Spinal cord (tissue), 10 donors: ENCODE measurements around the gene SOX21. TPM values are rescaled to one million over a fixed set of nuclear protein-coding genes. Genes with fewer than 3 reads are reported as not detected.
A peak's percentile ranks its signal among the peaks of the same experiment; 100 is the strongest.
"Not testable (repeated sequence)": the region's sequence is repeated elsewhere in the genome, so short reads cannot be mapped to it uniquely, and the experiment has no call there.

Source experiments
- DNase-seq, 6 donors: peaks; one replicate each; pipeline versions ENCODE4 v3.0.0 to v3.0.0-alpha.2; 2013 to 2015; ENCODE audit warnings: low spot score in 6 of 6, low read depth in 4 of 6
- H3K27ac ChIP-seq: one replicate; pipeline ENCODE4 v1.5.1; 2013; ENCODE audit warnings: low read depth, low read length, control low read depth
- H3K27me3 ChIP-seq: one replicate; pipeline ENCODE4 v1.6.1; 2013; ENCODE audit warnings: low read length; ENCODE audit not compliant: control insufficient read depth, insufficient read depth
- H3K36me3 ChIP-seq: one replicate; pipeline ENCODE4 v1.6.1; 2013; ENCODE audit warnings: low read length; ENCODE audit not compliant: control insufficient read depth, insufficient read depth
- H3K4me1 ChIP-seq: one replicate; pipeline ENCODE4 v1.6.1; 2013; ENCODE audit warnings: low read length; ENCODE audit not compliant: control insufficient read depth, insufficient read depth
- H3K4me3 ChIP-seq: one replicate; pipeline ENCODE4 v1.5.1; 2013; ENCODE audit warnings: low read depth, low read length, control low read depth
- H3K9me3 ChIP-seq: one replicate; pipeline ENCODE4 v1.6.1; 2013; ENCODE audit warnings: low read length; ENCODE audit not compliant: control insufficient read depth, insufficient read depth
- WGBS: methylation state at CpG from one replicate; pipeline ENCODE4 v1.1.5; 2013; ENCODE audit warnings: missing lambda C conversion rate; ENCODE audit not compliant: insufficient coverage; 5-methylcytosine and 5-hydroxymethylcytosine counted together
- long read RNA-seq, 4 donors: transcript quantifications; one replicate each; lab custom pipeline, GENCODE V29; 2026
- polyA plus RNA-seq, 2 donors: library from polyadenylated mRNA; unstranded; fragments of 120-200 nt; gene quantifications; one replicate each; pipeline ENCODE4 v1.2.1, GENCODE V29; 2013; ENCODE audit not compliant: insufficient read length in 2 of 2
- total RNA-seq, 2 donors: library from RNA; depleted of rRNA in 1 of 2; stranded (reverse); fragments of 120-200 nt in 1 of 2; fragments of >200 nt in 1 of 2; gene quantifications; one replicate each; pipeline versions ENCODE4 v1.2.3 to v1.2.4, GENCODE V29; 2013 to 2014
- donor health status: healthy.

SOX21 gene
- total RNA-seq (1 to 10 TPM; 2.3 to 4.3 TPM), polyA plus RNA-seq (10 to 100 TPM; 18.0 to 26.5 TPM)
- long read RNA-seq, donor 1, transcript SOX21-201 (1 exons, 2,778 nt): major isoform, 11 of 11 reads
- long read RNA-seq, donor 1, partial matches to known transcripts: 0 of 11 reads
- long read RNA-seq, donor 1, other reads (novel, unspliced or antisense): 0 of 11 reads
- long read RNA-seq, donor 2, transcript SOX21-201 (1 exons, 2,778 nt): major isoform, 16 of 16 reads
- long read RNA-seq, donor 2, partial matches to known transcripts: 0 of 16 reads
- long read RNA-seq, donor 2, other reads (novel, unspliced or antisense): 0 of 16 reads
- long read RNA-seq, donor 3, transcript SOX21-201 (1 exons, 2,778 nt): major isoform, 10 of 10 reads
- long read RNA-seq, donor 3, partial matches to known transcripts: 0 of 10 reads
- long read RNA-seq, donor 3, other reads (novel, unspliced or antisense): 0 of 10 reads
- long read RNA-seq, donor 4, partial matches to known transcripts: 0 of 1 reads
- long read RNA-seq, donor 4, other reads (novel, unspliced or antisense): 0 of 1 reads

GRCh38 chr13:94712287-94712811 lies at the start of gene SOX21:
Gene SOX21, minus strand, starts transcription at chr13:94712545. Its CDS starts 496 bp downstream, at chr13:94712049.
- peak within 1 kb of the TSS; percentile 80 for H3K27ac ChIP-seq
- peak in 2 of 6 donors; percentile 79 to 81 for DNase-seq

DNA sequence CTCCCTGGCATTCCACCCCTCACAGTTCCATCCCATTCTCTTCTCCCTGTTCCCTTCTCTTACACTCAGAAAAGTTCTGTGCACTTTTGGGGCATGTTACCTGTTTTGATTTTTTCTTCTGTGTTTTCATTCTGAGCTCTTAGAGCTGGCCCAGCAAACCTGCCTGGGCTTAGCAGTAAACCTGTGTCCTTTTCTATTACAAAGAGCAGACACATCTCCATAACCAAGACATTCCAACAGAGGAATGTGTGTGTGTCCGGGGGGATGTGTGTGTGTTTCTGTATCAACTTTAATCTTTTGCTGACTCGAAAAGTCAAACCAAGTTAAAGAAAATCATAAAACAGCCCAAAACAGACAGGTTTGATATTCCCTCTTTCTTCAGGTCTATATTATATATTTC lies 49.1 kb upstream of the SOX21 start:
- no peaks in the 10 kb centered on the region for H3K9me3 ChIP-seq
- H3K4me3 ChIP-seq: no peak overlapping the region
- no CpG with 5 or more reads among the region's 2 CpGs for WGBS
- no peak for DNase-seq
- H3K36me3 ChIP-seq: no peaks in the 10 kb centered on the region
- H3K27me3 ChIP-seq: no peaks in the 10 kb centered on the region
- no peaks in the 10 kb centered on the region for H3K4me1 ChIP-seq
- no peak overlapping the region for H3K27ac ChIP-seq

More at GRCh38 chr13:94712287-94712811, at the start of gene SOX21:
- Histone ChIP-seq H3K27me3 (peaks cover 67% of the 10 kb centered on the region), H3K4me3 (peak within 1 kb of the TSS; percentile 62), H3K36me3 (no peaks in the 10 kb centered on the region), H3K4me1 (peaks cover 31% of the 10 kb centered on the region), H3K9me3 (no peaks in the 10 kb centered on the region)
- WGBS: under 1% methylated on average over 30 of the region's 38 CpGs

DNA sequence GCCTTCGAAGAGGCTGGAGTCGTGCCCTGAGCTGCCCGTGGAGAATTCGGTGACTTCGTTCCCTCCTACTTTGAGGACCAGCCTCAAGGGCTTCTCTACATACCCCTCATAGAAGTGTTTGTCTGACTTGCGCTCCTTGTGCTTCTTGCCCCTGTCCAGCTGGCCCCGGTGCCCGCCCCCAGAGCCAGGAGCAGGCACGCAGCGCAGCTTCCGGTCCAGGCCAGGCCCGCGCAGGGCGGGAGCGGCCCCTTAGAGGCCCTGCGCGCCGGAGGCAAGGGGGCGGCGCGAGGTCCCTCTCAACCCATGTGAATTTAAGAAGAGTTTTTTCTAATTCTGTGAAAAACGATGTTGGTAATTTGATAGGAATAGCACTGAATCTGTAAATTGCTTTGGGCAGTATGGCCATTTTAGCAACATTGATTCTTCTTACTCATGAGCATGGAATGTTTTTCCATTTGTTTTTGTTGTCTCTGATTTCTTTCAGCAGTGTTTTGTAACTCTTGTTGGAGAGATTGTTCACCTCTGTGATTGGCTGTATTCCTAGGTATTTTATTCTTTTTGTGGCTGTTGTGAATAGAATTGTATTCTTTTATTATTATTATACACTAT lies 46.9 kb upstream of the SOX21 start:
- no peak for DNase-seq
- H3K4me3 ChIP-seq: no peak overlapping the region
- no peaks in the 10 kb centered on the region for H3K9me3 ChIP-seq
- H3K36me3 ChIP-seq: no peaks in the 10 kb centered on the region
- no peak overlapping the region for H3K27ac ChIP-seq
- H3K27me3 ChIP-seq: no peaks in the 10 kb centered on the region
- H3K4me1 ChIP-seq: no peaks in the 10 kb centered on the region
- WGBS: 97% methylated on average over 19 of the region's 22 CpGs

DNA sequence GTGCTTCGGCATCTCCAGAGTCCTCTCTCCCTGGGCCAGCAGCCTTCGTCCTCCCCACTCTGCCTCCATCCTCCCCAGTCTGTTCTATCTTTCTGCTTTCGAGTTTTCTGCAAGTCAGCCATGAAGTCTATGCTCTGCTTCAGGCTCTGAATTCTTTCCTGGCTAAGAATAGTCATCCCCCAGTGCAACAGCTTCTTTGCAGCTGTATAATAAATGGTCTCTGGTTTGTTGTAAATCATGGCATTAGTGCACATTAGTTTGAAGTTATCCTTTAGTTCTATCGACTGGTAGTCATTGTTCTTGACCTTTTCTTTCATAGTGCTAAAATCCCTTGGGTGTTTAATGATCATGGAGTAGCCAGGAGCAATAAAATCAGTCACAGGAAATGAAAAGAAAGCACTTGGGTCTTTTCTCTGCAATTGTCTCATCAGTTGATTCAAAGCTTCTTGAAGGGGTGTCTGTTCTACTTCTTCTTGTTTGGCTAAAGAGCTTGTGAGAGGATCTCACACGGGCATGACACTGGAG lies 46.2 kb upstream of the SOX21 start:
- H3K27me3 ChIP-seq: no peaks in the 10 kb centered on the region
- H3K4me3 ChIP-seq: no peak overlapping the region
- whole genome bisulfite sequencing: 58% methylated on average over 5 of the region's 5 CpGs
- no peak overlapping the region for H3K27ac ChIP-seq
- no peaks in the 10 kb centered on the region for H3K36me3 ChIP-seq
- DNase-seq: no peak
- no peaks in the 10 kb centered on the region for H3K4me1 ChIP-seq
- H3K9me3 ChIP-seq: no peaks in the 10 kb centered on the region

- H3K9me3 ChIP-seq: no peaks in the 10 kb centered on the region
- no peaks in the 10 kb centered on the region for H3K36me3 ChIP-seq
- WGBS: no CpG with 5 or more reads among the region's 1 CpG
- no peaks in the 10 kb centered on the region for H3K27me3 ChIP-seq
- no peak overlapping the region for H3K27ac ChIP-seq
- DNase-seq: peak in 1 of 6 donors; percentile 12
- H3K4me3 ChIP-seq: no peak overlapping the region
- no peaks in the 10 kb centered on the region for H3K4me1 ChIP-seq
These were observed 41.0 kb upstream of the SOX21 start for GRCh38 chr13:94753327-94753726.

GRCh38 chr13:94749162-94749561 lies 36.8 kb upstream of the SOX21 start:
- H3K4me1 ChIP-seq: no peaks in the 10 kb centered on the region
- H3K36me3 ChIP-seq: no peaks in the 10 kb centered on the region
- WGBS: 75% methylated on average over 1 of the region's 1 CpG

GRCh38 chr13:94739235-94739634 lies 26.9 kb upstream of the SOX21 start:
- DNase-seq: no peak
- no peak overlapping the region for H3K4me3 ChIP-seq
- no peaks in the 10 kb centered on the region for H3K27me3 ChIP-seq
- WGBS: 100% methylated on average over 1 of the region's 4 CpGs
- no peak overlapping the region for H3K27ac ChIP-seq
- H3K4me1 ChIP-seq: no peaks in the 10 kb centered on the region
- no peaks in the 10 kb centered on the region for H3K36me3 ChIP-seq
- peaks cover 2% of the 10 kb centered on the region for H3K9me3 ChIP-seq

More at GRCh38 chr13:94749162-94749561, 36.8 kb upstream of the SOX21 start:
- DNase-seq: no peak
- no peak overlapping the region for H3K4me3 ChIP-seq
- no peaks in the 10 kb centered on the region for H3K27me3 ChIP-seq
- no peak overlapping the region for H3K27ac ChIP-seq
- H3K9me3 ChIP-seq: no peaks in the 10 kb centered on the region

DNA sequence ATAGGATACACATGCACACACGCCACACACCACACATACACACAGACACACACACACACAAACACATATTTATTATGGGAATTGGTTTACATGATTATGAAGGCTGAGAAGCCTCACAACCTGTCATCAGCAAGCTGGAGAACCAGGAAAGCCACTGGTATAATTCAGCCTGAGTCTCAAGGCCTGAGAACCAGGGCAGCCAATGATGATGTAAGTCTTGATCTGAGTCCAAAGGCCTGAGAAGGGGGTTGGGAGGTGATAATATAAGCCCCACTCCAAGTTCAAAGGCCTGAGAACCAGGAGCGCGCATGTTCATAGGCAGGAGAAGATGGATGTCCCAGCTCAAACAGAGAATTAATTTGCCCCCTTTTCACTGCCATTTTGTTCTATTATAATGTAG lies 18.7 kb upstream of the SOX21 start:
- no CpG with 5 or more reads among the region's 3 CpGs for WGBS
- H3K9me3 ChIP-seq: no peaks in the 10 kb centered on the region
- no peak overlapping the region for H3K4me3 ChIP-seq
- H3K36me3 ChIP-seq: no peaks in the 10 kb centered on the region
- no peak for DNase-seq
- no peak overlapping the region for H3K27ac ChIP-seq
- no peaks in the 10 kb centered on the region for H3K27me3 ChIP-seq
- H3K4me1 ChIP-seq: no peaks in the 10 kb centered on the region

DNA sequence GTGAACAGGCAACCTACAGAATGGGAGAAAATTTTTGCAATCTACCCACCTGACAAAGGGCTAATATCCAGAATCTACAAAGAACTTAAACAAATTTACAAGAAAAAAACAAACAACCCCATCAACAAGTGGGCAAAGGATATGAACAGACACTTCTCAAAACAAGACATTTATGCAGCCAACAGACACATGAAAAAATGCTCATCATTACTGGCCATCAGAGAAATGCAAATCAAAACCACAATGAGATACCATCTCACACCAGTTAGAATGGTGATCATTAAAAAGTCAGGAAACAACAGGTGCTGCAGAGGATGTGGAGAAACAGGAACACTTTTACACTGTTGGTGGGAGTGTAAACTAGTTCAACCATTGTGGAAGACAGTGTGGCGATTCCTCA lies 17.6 kb upstream of the SOX21 start:
- not testable (repeated sequence) for H3K36me3 ChIP-seq, DNase-seq, H3K4me3 ChIP-seq, H3K27me3 ChIP-seq, H3K9me3 ChIP-seq, H3K4me1 ChIP-seq, H3K27ac ChIP-seq
- WGBS: no CpG with 5 or more reads among the region's 1 CpG
